HG02840 (cell line): ENCODE results near the gene BLTP2.
"Not testable (repeated sequence)": the region's sequence is repeated elsewhere in the genome, so short reads cannot be mapped to it uniquely, and the experiment has no call there.

ENCODE experiments used
- ATAC-seq: cut with Tn5 transposase; IDR thresholded peaks from one replicate; pipeline ENCODE4 v1.9.1; 2021; ENCODE audit warnings: mild to moderate bottlenecking, moderate library complexity, moderate number of reproducible peaks; ENCODE audit not compliant: unreplicated experiment, low FRiP score

BLTP2 gene

DNA sequence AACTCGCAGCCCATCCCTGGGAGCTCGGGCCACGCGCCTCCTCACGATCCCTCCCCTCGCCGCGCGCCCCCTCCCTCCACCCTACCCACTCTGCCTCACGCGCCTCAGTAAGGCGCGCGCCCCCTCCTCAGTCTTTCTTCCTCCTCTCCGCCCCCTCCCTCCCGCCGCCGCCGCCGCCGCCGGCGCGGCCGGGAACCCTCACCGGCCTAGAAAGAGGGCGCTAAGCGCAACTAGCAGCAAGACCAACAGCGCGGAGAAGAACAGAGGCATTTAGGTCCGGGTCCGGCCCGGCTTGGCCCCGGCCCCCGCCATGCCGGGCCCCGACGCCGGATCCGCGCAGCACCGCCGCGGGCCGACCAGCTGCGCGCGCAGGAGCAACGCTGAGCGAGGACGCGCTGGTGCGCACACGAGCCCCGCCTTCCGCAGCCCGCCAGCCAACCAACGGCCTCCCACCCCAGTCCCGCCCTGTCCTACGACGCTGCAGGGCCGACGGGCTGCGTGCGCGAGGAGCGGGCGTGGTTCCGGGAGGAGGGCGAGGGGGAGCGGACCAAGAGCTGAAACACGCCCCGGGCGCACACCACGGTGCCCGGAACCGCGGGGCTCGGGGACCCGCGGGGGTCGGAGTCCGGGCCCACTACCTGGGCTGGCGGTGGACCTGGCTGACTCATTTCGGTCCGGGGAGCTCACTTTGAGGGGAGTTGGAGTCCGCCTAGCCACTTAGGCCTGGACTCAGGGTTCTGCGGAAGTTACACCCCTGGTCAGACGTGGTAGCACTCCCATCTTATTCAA lies at the start of gene BLTP2:
Gene BLTP2, minus strand, starts transcription at position 372 of the 789 bp plus-strand sequence. Its CDS starts 102 bp downstream, at position 270.
- peak; percentile 85 for ATAC-seq

DNA sequence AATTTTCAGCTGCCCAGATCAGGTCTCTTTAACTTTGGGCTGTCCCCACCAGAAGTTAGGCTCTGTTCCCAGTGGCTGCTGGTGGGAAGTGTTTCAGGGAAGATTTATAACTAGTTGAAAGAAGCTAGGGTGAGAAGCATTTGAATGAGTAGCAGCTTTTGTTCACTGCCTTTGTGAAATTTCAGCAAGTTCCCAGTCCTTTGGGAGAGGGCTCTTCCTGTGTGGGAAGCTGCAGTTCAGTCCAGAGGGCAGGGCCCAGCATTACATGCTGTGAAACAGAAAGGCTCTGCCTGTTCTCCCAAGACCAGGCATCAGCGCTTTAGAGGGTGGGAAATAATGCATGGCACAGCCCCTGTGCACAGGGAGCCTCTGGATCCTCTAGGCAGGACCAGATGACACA lies 48.9 kb upstream of the BLTP2 start:
- ATAC-seq = no peak

DNA sequence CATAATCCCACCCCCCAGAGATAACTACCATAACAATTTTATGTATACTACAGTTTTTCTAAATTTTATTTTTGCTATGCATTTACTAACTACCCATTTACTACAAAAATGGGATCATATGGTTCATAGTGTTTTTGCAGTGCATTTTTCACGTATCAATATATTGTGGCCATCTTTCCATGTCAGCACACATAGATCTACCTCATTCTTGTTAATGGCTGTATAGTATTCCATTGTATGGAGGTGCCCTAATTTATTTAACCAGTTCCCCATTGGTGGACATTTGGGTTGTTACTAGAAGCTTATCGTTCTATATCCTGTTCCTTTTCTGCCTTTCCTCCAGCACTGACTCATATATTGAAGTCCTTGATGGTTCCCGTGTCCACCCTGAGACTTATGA lies 44.1 kb upstream of the BLTP2 start:
- no peak for ATAC-seq

DNA sequence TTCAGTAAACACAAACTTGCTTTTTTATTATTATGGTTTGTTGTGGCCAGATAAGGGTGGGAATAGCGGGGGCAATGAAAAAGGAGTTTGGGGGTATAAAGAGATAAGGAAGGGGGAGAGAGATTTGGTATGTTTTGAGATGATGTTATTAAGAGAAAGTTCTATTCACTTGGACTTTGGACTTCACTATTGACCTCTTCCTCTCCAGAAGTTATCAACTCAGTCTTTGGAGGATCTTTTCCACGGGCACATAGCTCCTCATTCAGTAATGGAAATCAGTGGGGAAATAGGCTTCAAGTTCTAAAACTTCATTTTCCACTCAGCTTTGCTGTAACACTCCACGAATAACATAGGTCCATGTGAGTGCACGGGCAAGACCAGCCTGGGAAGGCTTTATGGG lies 43.5 kb upstream of the BLTP2 start:
- no peak for ATAC-seq

DNA sequence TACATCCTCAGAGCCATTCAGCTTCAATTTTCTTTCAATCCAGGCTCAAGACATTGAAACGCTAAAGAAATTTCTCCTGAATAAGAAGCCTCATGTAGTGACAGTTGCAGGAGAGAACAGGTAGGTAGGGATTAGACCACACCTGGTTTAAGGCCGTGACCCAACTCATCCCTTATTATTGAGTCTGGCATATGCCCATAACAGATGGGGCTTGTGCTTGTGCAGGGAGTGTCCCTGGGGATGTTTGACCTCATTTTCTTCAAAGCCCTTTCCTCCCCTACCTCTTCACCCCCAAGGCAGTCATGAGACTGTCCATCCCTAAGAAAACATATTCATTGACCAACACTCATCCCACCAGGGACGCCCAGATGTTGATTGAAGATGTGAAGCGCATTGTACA lies 41.3 kb upstream of the BLTP2 start:
- ATAC-seq = no peak

DNA sequence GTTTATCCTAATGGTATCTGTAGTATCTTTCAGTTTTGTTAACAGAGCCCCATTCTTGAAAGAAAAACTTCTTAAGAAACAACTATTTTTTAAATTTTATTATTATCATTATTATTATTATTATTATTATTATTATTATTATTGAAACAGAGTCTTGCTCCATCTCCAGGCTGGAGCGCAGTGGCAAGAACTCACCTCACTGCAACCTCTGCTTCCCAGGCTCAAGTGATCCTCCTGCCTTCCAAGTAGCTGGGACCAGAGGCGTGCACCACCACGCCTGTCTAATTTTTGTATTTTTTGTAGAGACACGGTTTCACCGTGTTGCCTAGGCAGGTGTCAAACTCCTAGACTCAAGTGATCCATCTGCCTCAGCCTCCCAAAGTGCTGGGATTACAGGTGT lies 40.4 kb upstream of the BLTP2 start:
- ATAC-seq = no peak

DNA sequence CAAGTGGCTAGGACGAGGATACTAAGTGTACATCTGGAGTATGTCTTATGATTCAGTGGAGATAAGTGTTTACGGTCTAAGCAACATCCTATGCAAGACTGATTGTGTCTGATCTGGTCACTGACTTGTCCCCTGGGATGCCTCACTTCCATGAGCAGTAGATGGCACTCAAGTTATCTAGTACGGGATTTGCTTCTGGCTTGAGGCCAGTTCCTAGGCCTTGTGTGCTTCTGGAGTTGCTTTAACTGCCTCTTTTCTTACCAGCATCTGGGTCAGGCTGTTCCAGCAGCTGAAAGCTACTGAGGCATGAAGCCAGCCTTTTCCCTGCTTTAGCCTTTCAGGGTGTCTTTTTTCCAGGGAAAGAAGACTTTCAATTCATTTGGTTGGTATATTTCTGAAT lies 40.0 kb upstream of the BLTP2 start:
- ATAC-seq = no peak

DNA sequence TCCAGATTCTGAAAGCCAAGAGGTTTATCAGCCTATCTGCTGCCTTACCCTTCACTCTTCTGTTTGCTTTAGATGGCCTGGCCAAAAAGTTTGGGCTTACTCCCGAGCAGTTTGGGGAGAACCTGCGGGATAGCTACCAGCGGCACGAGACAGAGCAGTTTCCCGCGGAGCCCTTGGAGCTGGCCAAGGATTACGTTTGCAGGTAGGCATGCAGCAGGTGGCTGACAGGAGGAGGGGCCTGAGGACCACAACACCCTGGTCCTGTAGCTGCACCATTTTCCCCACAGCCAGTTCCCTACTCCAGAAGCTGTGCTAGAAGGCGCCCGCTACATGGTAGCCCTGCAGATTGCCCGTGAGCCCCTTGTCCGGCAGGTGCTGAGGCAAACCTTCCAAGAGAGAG lies 37.7 kb upstream of the BLTP2 start:
- ATAC-seq = no peak

DNA sequence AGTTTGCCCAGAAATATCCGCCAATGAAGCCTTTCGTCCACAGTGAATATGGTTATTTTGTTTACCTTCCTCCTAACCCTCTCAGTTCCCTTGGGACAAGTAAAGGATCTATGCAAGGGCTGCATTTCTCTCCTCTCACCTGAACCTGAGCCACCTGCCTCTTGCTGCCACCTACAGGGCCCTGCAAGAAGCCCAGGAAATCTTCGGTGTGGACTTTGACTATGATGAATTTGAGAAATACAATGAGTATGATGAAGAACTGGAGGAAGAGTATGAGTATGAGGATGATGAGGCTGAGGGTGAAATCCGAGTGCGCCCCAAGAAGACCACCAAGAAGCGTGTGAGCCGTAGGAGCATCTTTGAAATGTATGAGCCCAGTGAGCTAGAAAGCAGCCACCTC lies 31.0 kb upstream of the BLTP2 start:
- ATAC-seq = no peak

DNA sequence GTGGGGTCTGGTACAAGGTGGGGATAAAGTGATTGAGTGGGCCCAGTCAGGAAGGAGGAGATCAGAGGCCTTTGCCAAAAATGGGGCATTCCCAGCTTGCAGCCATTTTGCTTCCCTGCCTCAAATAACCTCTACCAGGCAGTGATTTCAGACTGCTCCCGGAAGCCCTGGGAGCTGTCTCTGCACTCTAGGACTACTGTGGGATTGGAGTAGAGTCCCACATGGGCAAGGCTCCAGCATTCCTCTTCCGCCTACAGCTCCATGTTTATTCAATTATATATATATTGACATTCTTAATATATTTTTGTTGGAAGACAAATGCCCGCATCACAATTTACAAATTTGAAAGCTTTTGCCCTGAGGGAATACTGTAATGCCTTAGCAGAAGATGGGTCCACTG lies 30.5 kb upstream of the BLTP2 start:
- ATAC-seq = no peak

DNA sequence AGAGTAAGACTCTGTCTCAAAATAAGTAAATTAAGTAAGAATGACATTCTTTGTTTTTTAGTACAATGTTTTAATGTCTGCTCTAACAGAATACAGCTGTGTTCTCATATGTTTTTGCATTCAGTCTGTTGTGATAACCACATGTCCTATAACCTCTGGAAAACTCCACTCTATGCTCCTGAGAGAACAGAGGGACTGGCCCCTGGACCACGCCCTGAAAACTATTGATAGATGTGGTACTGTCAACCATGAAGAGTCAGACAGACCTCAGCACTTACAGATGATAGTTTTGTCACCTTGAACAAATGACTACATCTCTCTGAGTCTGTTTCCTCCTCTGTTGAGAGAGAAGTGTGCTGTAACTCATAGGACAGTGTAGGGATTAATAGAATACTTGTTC lies 25.0 kb upstream of the BLTP2 start:
- ATAC-seq = no peak

DNA sequence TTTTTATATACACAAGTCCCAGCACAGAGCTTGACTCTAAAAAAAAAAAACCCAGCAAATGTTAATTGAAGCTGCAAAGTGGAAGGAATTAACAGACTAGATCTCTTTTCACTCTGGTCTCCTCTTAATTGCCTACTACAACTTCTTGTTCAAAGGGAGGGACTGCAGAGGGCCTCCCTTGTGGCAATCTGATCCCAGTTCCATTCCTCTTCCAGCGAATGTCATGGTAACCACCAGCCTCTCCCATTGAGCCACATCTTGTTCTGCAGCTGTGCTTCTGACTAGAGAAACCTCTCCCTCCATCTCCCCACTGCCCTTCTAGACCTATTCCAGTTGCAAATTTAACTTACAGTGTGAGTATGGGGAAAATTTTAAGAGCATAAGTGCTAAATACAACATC lies 22.9 kb upstream of the BLTP2 start:
- no peak for ATAC-seq

DNA sequence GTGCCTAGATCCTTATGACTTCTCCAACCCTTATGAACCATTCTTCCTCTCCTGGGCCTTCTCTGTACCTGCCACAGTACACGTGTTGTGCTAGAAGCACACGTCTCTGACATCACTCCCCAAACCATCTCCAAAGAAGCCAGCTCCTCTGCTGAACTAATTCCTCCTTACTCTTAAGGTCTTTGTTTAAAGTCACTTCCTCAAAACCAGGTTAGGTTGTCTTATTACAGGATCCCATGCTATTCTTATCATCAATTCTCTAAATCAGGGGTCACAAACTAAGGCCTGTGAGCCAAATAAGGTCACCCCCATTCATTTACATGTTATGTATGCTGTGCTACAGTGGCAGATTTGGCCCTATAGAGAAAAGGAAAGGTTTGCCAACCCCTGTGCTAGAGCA lies 21.0 kb upstream of the BLTP2 start:
- no peak for ATAC-seq

DNA sequence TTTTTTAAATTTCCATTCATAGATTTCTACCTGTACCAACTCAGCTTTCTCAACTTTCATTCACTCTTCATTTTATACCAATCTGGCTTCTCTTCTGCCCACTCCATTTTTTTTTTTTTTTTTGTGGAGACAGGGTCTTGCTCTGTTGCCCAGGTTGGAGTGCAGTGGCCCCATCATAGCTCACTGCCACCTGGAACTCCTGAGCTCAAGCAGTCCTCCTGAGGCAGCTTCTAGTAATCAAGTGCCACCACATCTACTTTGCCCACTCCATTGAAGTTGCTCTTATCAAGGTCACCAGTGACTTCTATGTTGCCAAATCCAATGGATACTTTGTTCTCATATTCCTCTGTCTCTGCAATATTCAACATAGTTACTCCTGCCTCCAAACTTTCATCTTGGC lies 18.8 kb upstream of the BLTP2 start:
- ATAC-seq = no peak

DNA sequence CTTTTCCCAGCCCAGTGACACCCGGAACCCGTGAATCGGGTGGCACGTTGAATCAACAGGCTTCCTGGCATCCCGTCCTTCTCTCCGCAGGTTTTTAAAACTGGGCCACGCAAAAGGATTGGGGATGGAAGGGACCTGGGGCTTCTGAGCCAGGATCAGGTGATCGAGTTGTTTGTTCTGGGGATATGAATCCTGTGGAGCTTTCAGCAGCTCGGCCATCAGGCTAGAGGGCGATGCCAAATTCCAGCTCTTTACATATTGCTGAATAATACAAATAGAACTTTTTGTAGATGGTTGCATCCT lies 17.5 kb upstream of the BLTP2 start:
- no peak for ATAC-seq

DNA sequence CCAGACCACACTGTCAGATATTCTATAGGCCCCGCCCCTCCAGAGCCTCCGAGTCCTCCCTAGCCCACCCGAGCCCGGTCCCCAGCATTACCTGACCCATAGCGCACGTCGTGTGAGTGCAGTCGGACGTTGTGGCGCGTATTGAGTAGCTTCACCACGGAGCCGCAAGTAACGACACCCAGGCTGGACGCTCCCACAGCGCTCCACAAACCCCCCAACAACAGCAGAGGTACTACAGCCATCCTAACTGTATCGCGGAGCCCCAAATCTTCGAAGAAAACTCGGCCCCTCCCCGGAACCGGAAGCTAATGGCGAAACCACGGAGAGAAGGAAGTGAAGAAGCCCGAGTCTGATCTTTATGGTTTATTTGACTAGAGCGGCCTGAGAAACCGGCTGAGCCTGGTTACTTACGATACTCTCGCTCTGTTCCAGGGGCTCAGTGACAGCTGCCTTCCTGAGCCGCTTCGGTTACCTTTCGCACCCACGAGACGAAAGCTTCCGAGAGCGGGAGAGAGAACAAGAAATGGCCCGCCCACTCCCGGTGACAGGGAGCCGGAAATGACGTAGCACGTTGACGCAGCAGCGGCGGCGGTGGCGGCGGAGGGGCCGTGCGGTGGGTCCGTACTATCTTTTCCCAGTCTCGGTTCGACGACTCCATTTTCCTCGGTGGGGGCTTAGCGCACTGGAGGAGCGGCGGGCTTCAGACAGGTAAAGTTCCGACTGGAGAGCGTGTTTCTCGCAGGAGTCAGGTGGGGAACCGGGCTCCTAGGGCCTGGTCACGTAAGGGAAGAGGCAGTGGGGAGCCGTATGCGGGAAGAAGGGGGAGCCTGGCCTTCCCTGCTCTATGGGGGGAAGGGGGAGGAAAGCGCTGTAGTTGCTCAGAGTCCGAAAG lies 16.9 kb upstream of the BLTP2 start, which contains the start of the genes SDF2 and SUPT6H:
Gene SDF2, minus strand, starts transcription at position 272 of the 892 bp plus-strand sequence. Its CDS starts 30 bp downstream, at position 242.
Gene SUPT6H, plus strand, starts transcription at position 571 of the 892 bp plus-strand sequence. CDS start 11,197 bp downstream, outside the sequence.
- peak; percentile 90 for ATAC-seq

DNA sequence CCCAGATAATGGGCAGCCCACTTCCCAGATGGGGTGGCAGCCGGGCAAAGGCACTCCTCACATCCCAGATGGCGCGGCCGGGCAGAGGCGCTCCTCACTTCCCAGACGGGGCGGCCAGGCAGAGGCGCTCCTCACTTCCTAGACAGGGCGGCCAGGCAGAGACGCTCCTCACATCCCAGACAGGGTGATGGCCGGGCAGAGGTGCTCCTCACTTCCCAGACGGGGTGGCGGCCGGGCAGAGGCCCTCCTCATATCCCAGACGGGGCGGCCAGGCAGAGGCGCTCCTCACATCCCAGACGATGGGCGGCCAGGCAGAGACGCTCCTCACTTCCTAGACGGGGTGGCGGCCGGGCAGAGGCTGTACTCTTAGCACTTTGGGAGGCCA lies 14.5 kb upstream of the BLTP2 start:
- ATAC-seq = not testable (repeated sequence)

DNA sequence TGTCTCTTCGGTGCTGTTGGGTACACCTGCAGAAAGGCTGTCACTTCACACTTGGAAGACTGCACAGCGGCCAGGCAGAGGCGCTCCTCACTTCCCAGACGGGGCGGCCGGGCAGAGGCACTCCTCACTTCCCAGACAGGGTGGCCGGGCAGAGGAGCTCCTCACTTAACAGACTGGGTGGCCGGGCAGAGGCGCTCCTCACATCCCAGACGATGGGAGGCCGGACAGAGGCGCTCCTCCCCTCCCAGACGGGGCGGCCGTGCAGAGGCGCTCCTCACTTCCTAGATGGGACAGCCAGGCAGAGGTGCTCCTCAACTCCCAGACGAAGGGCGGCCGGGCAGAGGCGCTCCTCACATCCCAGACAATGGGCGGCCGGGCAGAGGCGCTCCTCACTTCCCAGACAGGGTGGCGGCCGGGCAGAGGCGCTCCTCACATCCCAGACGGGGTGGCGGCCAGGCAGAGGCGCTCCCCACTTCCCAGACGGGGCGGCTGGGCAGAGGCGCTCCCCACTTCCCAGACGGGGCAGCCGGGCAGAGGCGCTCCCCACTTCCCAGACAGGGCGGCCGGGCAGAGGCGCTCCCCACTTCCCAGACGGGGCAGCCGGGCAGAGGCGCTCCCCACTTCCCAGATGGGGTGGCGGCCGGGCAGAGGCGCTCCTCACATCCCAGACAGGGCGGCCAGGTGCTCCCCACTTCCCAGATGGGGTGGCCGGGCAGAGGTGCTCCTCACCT lies 14.0 kb upstream of the BLTP2 start:
- not testable (repeated sequence) for ATAC-seq

DNA sequence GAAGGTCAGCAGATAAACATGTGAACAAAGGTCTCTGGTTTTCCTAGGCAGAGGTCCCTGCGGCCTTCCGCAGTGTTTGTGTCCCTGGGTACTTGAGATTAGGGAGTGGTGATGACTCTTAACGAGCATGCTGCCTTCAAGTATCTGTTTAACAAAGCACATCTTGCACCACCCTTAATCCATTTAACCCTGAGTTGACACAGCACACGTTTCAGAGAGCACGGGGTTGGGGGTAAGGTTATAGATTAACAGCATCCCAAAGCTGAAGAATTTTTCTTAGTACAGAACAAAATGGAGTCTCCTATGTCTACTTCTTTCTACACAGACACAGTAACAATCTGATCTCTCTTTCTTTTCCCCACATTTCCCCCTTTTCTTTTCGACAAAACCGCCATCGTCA lies 13.4 kb upstream of the BLTP2 start:
- not testable (repeated sequence) for ATAC-seq

DNA sequence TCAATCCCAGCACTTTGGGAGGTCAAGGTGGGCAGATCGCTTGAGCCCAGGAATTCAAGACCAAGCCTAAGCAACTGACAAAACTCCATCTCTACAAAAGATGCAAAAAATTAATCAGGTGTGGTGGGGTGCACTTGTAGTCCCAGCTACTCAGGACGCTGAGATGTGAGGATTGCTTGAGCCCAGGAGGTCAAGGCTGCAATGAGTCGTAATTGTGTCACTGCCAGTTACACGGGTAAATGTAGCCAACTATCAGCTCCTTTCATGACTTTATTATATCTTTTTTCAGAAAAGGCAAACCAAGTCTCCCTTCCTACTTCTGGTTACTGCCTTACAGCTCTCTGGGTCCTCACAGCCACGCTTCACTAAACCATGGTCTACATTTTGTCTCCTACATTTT lies 12.8 kb upstream of the BLTP2 start:
- ATAC-seq = no peak

DNA sequence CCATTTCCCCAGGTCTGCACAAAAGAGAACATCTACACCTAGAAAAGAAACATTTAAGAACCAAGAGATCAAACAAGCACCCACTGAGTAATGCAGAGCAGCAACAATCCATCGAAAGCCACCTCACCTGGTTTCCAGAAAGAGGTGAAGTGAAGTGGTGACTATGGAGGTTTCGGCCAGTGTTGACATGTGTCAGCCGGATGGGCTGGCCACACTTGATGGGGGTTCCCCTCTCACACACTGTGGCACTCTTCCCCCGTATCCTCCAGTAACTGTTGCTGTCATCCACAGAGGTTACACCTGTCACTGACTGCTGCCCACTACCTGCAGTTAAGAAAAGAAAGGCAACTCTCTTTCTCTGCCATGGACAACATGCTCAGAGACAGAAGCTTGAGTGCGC lies 10.2 kb upstream of the BLTP2 start:
- no peak for ATAC-seq
